ENCODE data around the gene AK6.
"Not testable (repeated sequence)": the region's sequence is repeated elsewhere in the genome, so short reads cannot be mapped to it uniquely, and the experiment has no call there.

The AK6 gene

GRCh38 chr5:69369340-69370121 lies at the start of gene AK6, which contains the start of the genes RAD17 and TAF9:
TSS of gene AK6 (minus strand) at chr5:69369520. CDS start at chr5:69369490, 30 bp downstream.
TSS of gene RAD17 (plus strand) at chr5:69369818. CDS start at chr5:69372209, 2,391 bp downstream.
TSS of gene TAF9 (minus strand) at chr5:69369520. CDS start at chr5:69365737, 3,783 bp downstream.
- peak; percentile 79 to 81 for DNase-seq (ENCODE audit: low read depth in 2 of 2)

- DNase-seq (ENCODE audit: low read depth in 2 of 2), result no peak
Measured at GRCh38 chr5:69418554-69418953, 49.2 kb upstream of the AK6 start.

- DNase-seq (ENCODE audit: low read depth in 2 of 2), result no peak
Measured at GRCh38 chr5:69416699-69417098, 47.4 kb upstream of the AK6 start.

- DNase-seq (ENCODE audit: low read depth in 2 of 2), result no peak
Measured at GRCh38 chr5:69416180-69416579, 46.9 kb upstream of the AK6 start.

- no peak for DNase-seq (ENCODE audit: low read depth in 2 of 2)
Measured at GRCh38 chr5:69415584-69415958, 46.3 kb upstream of the AK6 start.

- no peak for DNase-seq (ENCODE audit: low read depth in 2 of 2)
Measured at GRCh38 chr5:69414885-69415583, 45.7 kb upstream of the AK6 start, which contains the start of gene MARVELD2. TSS of gene MARVELD2 (plus strand) at chr5:69415116. CDS start at chr5:69419386, 4,270 bp downstream.

GRCh38 chr5:69404659-69405330 lies 35.5 kb upstream of the AK6 start:
- DNase-seq (ENCODE audit: low read depth in 2 of 2), result no peak

GRCh38 chr5:69378376-69378775 lies 9.1 kb upstream of the AK6 start:
- no peak for DNase-seq (ENCODE audit: low read depth in 2 of 2)

GRCh38 chr5:69374911-69375446 lies 5.7 kb upstream of the AK6 start:
- no peak for DNase-seq (ENCODE audit: low read depth in 2 of 2)

GRCh38 chr5:69372394-69372793 lies 3.1 kb upstream of the AK6 start:
- no peak for DNase-seq (ENCODE audit: low read depth in 2 of 2)

- DNase-seq (ENCODE audit: low read depth in 2 of 2), result not testable (repeated sequence)
Measured at GRCh38 chr5:69370335-69370734, 1.0 kb upstream of the AK6 start.

- no peak for DNase-seq (ENCODE audit: low read depth in 2 of 2)
Measured at GRCh38 chr5:69368458-69369339, 621 bp downstream of the AK6 start.

- no peak for DNase-seq (ENCODE audit: low read depth in 2 of 2)
Measured at GRCh38 chr5:69367697-69368279, 1.5 kb downstream of the AK6 start.

GRCh38 chr5:69364850-69365249 lies 4.5 kb downstream of the AK6 start:
- DNase-seq (ENCODE audit: low read depth in 2 of 2), result no peak

GRCh38 chr5:69364414-69364813 lies 4.9 kb downstream of the AK6 start:
- DNase-seq (ENCODE audit: low read depth in 2 of 2), result no peak

- no peak for DNase-seq (ENCODE audit: low read depth in 2 of 2)
Measured at GRCh38 chr5:69360442-69360841, 8.9 kb downstream of the AK6 start.

GRCh38 chr5:69359699-69360098 lies 9.6 kb downstream of the AK6 start:
- no peak for DNase-seq (ENCODE audit: low read depth in 2 of 2)

- DNase-seq (ENCODE audit: low read depth in 2 of 2), result no peak
Measured at GRCh38 chr5:69350664-69351063, 18.7 kb downstream of the AK6 start.

GRCh38 chr5:69343083-69343482 lies 26.2 kb downstream of the AK6 start:
- no peak for DNase-seq (ENCODE audit: low read depth in 2 of 2)

GRCh38 chr5:69341520-69342161 lies 27.7 kb downstream of the AK6 start:
- no peak for DNase-seq (ENCODE audit: low read depth in 2 of 2)
